PC-3 (cell line): ENCODE data around the gene STX3. TPM values are rescaled to one million over a fixed set of nuclear protein-coding genes. Genes with fewer than 3 reads are reported as not detected.

Source experiments
- ATAC-seq: fragments of 200-7000 bp; cut with Tn5 transposase; 2 replicates; pipeline ENCODE4 v1.9.1; 2020; ENCODE audit warnings: mild to moderate bottlenecking, moderate library complexity
- BruUV-seq: library from RNA; stranded (reverse); fragments of 400-500 nt; replicated peaks from 2 replicates; lab custom pipeline; 2021; lab: Mats Ljungman, UMichigan
- CTCF ChIA-PET: fragments of 300-600 bp; sonication (Branson Sonifier 250); formaldehyde crosslinking; loops from one replicate; lab custom pipeline; 2022; ENCODE audit warnings: antibody characterized with exemption; lab: Charles Lee
- POLR2A ChIA-PET: fragments of 300-600 bp; sonication (Branson Sonifier 250); formaldehyde crosslinking; loops from one replicate; lab custom pipeline; 2022; ENCODE audit warnings: antibody characterized with exemption; ENCODE audit not compliant: unreplicated experiment; lab: Charles Lee
- DNase-seq: peaks from one replicate; pipeline ENCODE4 v3.0.0-alpha.2; 2015
- H2AFZ ChIP-seq: fragments of 300-600 bp; sonication (generic); 2 replicates; pipeline ENCODE4 v1.6.0; 2016; ENCODE audit warnings: antibody characterized with exemption, low read length
- H3F3A ChIP-seq: fragments of 300-600 bp; sonication (generic); one replicate; pipeline ENCODE4 v1.6.0; 2017; ENCODE audit warnings: antibody characterized with exemption, low read length, control low read depth, mild to moderate bottlenecking; ENCODE audit not compliant: unreplicated experiment
- H3K27ac ChIP-seq: fragments of 300-600 bp; sonication (generic); 2 replicates; pipeline ENCODE4 v1.5.1; 2016; ENCODE audit warnings: mild to moderate bottlenecking, low read length
- H3K27me3 ChIP-seq: fragments of 300-600 bp; sonication (generic); 2 replicates; pipeline ENCODE4 v1.6.1; 2016; ENCODE audit warnings: low read length, mixed read lengths
- H3K36me3 ChIP-seq: fragments of 300-600 bp; sonication (generic); 2 replicates; pipeline ENCODE4 v1.6.1; 2016; ENCODE audit warnings: low read depth, mixed run types, low read length, mixed read lengths
- H3K4me1 ChIP-seq: fragments of 300-600 bp; sonication (generic); 2 replicates; pipeline ENCODE4 v1.5.1; 2016; ENCODE audit warnings: low read length; ENCODE audit not compliant: insufficient read depth
- H3K4me2 ChIP-seq: fragments of 300-600 bp; sonication (generic); 2 replicates; pipeline ENCODE4 v1.6.0; 2016; ENCODE audit warnings: low read length
- H3K4me3 ChIP-seq: fragments of 300-600 bp; sonication (generic); 2 replicates; pipeline ENCODE4 v1.5.1; 2016; ENCODE audit warnings: mild to moderate bottlenecking, low read length, mixed read lengths
- H3K79me2 ChIP-seq: fragments of 300-600 bp; sonication (generic); 2 replicates; pipeline ENCODE4 v1.6.1; 2017; ENCODE audit warnings: low read length, mixed read lengths
- H3K9ac ChIP-seq: fragments of 300-600 bp; sonication (generic); 2 replicates; pipeline ENCODE4 v1.6.0; 2016; ENCODE audit warnings: mild to moderate bottlenecking, low read length
- H3K9me2 ChIP-seq: fragments of 300-600 bp; sonication (generic); replicated peaks from 2 replicates; pipeline ENCODE4 v1.6.1; 2016; ENCODE audit warnings: mixed run types, low read length, mixed read lengths
- H3K9me3 ChIP-seq: fragments of 300-600 bp; sonication (generic); 2 replicates; pipeline ENCODE4 v1.6.1; 2016; ENCODE audit warnings: low read length, mixed read lengths
- H4K20me1 ChIP-seq: fragments of 300-600 bp; sonication (generic); 2 replicates; pipeline ENCODE4 v1.6.1; 2016; ENCODE audit warnings: low read length, mixed read lengths
- EZH2 ChIP-seq: fragments of 300-600 bp; sonication (generic); IDR thresholded peaks from one replicate; pipeline ENCODE4 v1.6.1; 2017; ENCODE audit warnings: antibody characterized with exemption, mild to moderate bottlenecking, low read length; ENCODE audit not compliant: unreplicated experiment
- EZH2phosphoT487 ChIP-seq: fragments of 300-600 bp; sonication (generic); IDR thresholded peaks from 2 replicates; pipeline ENCODE4 v1.6.1; 2018; ENCODE audit warnings: mild to moderate bottlenecking, antibody characterized with exemption, low read length, borderline replicate concordance
- intact Hi-C: fragments of 100-400 bp; cut with micrococcal nuclease; formaldehyde crosslinking; loops from 2 replicates; pipeline ENCODE4 v1.9.0; 2023
- total RNA-seq: library from RNA; depleted of rRNA; stranded (reverse); fragments of >200 nt; gene quantifications from 2 replicates; pipeline ENCODE4 v1.2.3, GENCODE V29; 2014
- TF ChIP-seq, protein P1 (sequence below): fragments of 300-600 bp; sonication (generic); conservative IDR thresholded peaks from 2 replicates; pipeline ENCODE4 v1.5.1; 2017; ENCODE audit warnings: antibody characterized with exemption, low read depth, mild to moderate bottlenecking, low read length

Gene STX3
- total RNA-seq, 1 experiment from 2014 or later: 49.8 TPM

DNA sequence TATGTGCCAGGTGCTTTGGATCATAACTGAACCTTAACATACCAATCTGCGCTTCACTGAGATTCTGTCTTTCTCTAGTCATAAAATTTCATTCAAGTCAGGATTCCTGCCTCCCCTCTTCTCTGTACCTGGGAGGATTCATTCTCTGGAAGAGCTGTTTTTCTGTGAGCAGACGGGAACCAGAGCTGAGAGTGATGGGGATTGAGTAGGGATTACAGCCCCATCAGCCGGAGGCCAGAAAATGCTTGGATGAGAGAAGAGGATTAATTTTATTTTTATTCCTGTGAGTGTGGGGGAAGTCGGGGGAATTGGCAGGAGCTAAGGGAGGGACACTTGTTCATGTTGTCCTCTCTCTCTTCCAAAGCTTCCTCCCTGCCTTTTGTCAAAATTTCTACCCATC, 4.7 kb downstream of the STX3 start:
- no peak for DNase-seq
- peaks cover 20% of the 10 kb centered on the region for H3K4me1 ChIP-seq
- ATAC-seq: no peak
- TF ChIP-seq EZH2phosphoT487 (no peak), EZH2 (no peak)
- TF ChIP-seq, protein P1, sequence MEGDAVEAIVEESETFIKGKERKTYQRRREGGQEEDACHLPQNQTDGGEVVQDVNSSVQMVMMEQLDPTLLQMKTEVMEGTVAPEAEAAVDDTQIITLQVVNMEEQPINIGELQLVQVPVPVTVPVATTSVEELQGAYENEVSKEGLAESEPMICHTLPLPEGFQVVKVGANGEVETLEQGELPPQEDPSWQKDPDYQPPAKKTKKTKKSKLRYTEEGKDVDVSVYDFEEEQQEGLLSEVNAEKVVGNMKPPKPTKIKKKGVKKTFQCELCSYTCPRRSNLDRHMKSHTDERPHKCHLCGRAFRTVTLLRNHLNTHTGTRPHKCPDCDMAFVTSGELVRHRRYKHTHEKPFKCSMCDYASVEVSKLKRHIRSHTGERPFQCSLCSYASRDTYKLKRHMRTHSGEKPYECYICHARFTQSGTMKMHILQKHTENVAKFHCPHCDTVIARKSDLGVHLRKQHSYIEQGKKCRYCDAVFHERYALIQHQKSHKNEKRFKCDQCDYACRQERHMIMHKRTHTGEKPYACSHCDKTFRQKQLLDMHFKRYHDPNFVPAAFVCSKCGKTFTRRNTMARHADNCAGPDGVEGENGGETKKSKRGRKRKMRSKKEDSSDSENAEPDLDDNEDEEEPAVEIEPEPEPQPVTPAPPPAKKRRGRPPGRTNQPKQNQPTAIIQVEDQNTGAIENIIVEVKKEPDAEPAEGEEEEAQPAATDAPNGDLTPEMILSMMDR: no peak
- CTCF ChIA-PET: no interaction called here
- H3K27me3 ChIP-seq: no peaks in the 10 kb centered on the region
- H3K4me3 ChIP-seq: no peak overlapping the region
- POLR2A ChIA-PET: no interaction called here
- BruUV-seq: no TSS peak
- intact Hi-C loops: loop anchor here (10.0 kb wide), 1 partner anchor 205 kb away; no protein-coding TSS in a partner anchor
- H3K36me3 ChIP-seq: peaks cover 12% of the 10 kb centered on the region; the same call in 1 of the 2 replicates
- H3K4me2 ChIP-seq: no peak overlapping the region
- peaks cover 74% of the 10 kb centered on the region for H4K20me1 ChIP-seq
- no peaks in the 10 kb centered on the region for H3K9me3 ChIP-seq
- H2AFZ ChIP-seq: no peak overlapping the region
- H3K27ac ChIP-seq: no peak overlapping the region
- H3K9ac ChIP-seq: no peak overlapping the region
- no peaks in the 10 kb centered on the region for H3K9me2 ChIP-seq
- no peaks in the 10 kb centered on the region for H3F3A ChIP-seq
- peaks cover 86% of the 10 kb centered on the region for H3K79me2 ChIP-seq

DNA sequence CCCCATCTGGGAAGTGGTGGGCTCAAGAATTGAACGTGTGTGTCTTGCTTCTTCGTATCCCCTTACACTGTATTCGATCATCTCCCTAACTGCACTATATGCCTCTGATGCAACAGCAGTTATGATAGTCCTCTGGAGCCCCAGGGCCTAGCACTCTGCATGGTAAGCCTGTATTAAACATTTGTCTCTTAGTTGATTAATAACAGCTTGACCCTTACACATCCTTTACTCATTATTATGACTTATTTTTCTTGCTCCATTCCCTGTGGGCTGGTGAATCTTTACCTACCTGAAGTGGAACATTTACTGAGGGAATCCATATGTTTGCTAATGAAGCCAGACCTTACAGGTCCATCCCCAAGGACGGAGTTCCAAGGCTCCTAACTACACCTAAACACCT, 5.6 kb downstream of the STX3 start:
- H3K9me2 ChIP-seq: no peaks in the 10 kb centered on the region
- ChIA-PET POLR2A (no interaction called here), CTCF (no interaction called here)
- intact Hi-C loops: no loop called here
- no TSS peak for BruUV-seq
- peaks cover 74% of the 10 kb centered on the region for H4K20me1 ChIP-seq
- H3K9ac ChIP-seq: no peak overlapping the region
- peaks cover 93% of the 10 kb centered on the region for H3K79me2 ChIP-seq
- H3K27me3 ChIP-seq: no peaks in the 10 kb centered on the region
- H3K4me2 ChIP-seq: no peak overlapping the region
- H3F3A ChIP-seq: no peaks in the 10 kb centered on the region
- ATAC-seq: no peak
- no peak overlapping the region for H3K27ac ChIP-seq
- no peak for DNase-seq
- no peak overlapping the region for H2AFZ ChIP-seq
- H3K9me3 ChIP-seq: no peaks in the 10 kb centered on the region
- TF ChIP-seq, protein P1: no peak
- TF ChIP-seq EZH2: no peak
- no peak for TF ChIP-seq EZH2phosphoT487
- peaks cover 12% of the 10 kb centered on the region; the same call in 1 of the 2 replicates for H3K36me3 ChIP-seq
- peaks cover 20% of the 10 kb centered on the region for H3K4me1 ChIP-seq
- no peak overlapping the region for H3K4me3 ChIP-seq

DNA sequence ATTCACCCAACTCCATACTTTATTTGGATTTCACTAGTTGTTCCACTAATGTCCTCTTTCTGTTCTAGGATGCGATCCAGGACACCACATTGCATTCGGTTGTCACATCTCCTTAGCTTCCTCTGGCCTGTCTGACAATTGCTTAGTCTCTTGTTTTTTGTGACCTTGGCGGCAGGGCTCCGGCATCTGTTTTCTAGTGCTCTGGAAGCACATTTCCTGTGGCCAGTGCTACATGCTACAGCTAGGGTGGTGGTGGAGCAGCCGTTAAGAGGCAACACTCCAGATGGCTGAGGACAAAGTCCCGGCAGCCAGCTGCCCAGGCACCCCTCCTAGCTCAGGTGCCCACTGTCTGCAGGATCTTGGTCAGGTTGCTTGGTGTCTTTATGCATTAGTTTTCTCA, 6.8 kb downstream of the STX3 start:
- Histone ChIP-seq H3K4me2 (no peak overlapping the region), H3K27ac (no peak overlapping the region), H3K27me3 (no peaks in the 10 kb centered on the region), H3K36me3 (peaks cover 12% of the 10 kb centered on the region; the same call in 1 of the 2 replicates), H3K9ac (no peak overlapping the region), H3K4me1 (peaks cover 9% of the 10 kb centered on the region), H3K4me3 (no peak overlapping the region), H3K79me2 (peaks cover 96% of the 10 kb centered on the region), H4K20me1 (peaks cover 72% of the 10 kb centered on the region), H3K9me2 (no peaks in the 10 kb centered on the region), H2AFZ (no peak overlapping the region), H3K9me3 (no peaks in the 10 kb centered on the region), H3F3A (no peaks in the 10 kb centered on the region)
- ChIA-PET CTCF (no interaction called here), POLR2A (no interaction called here)
- no peak for ATAC-seq
- BruUV-seq: no TSS peak
- TF ChIP-seq, protein P1: no peak
- no peak for TF ChIP-seq EZH2
- TF ChIP-seq EZH2phosphoT487: no peak
- intact Hi-C loops: no loop called here
- DNase-seq: no peak
